Measurements from ENCODE around the gene TPH2. TPM values are rescaled to one million over a fixed set of nuclear protein-coding genes. Genes with fewer than 3 reads are reported as not detected.

The TPH2 gene
- total RNA-seq, 1 experiment from 2014 or later, result not detected

GRCh38 chr12:71954083-71954778, 15.6 kb downstream of the TPH2 start:
- DNase-seq, result no peak
- Histone ChIP-seq H3K4me3 (no peak overlapping the region), H3K27ac (no peak overlapping the region), H3F3A (ENCODE audit: insufficient read depth, low read depth) (no peaks in the 10 kb centered on the region), H3K4me1 (replicated peaks; ENCODE audit: insufficient read depth) (peaks cover 10% of the 10 kb centered on the region; the same call in 1 of the 2 replicates), H3K9me3 (ENCODE audit: insufficient read depth, low read depth) (no peaks in the 10 kb centered on the region), H3K9me2 (ENCODE audit: insufficient read depth) (0 out of 2 replicates have a peak, but pooled peaks cover 2% of the 10 kb centered on the region), H3K27me3 (ENCODE audit: insufficient read depth, low read depth) (no peaks in the 10 kb centered on the region), H3K4me2 (no peak overlapping the region), H3K79me2 (ENCODE audit: low read depth) (no peaks in the 10 kb centered on the region), H2AFZ (no peak overlapping the region), H4K20me1 (ENCODE audit: insufficient read depth) (no peaks in the 10 kb centered on the region), H3K36me3 (ENCODE audit: low read depth) (no peaks in the 10 kb centered on the region)
- ChIA-PET POLR2A (ENCODE audit: unreplicated experiment) (no interaction called here), CTCF (no interaction called here)
- BruUV-seq (replicated peaks), result no TSS peak
- TF ChIP-seq EZH2 (IDR thresholded peaks at IDR 0.05; ENCODE audit: low read depth), result no peak
- intact Hi-C loops (cut with micrococcal nuclease; ENCODE audit: unreplicated experiment), result no loop called here

- Histone ChIP-seq H2AFZ (no peak overlapping the region), H3K27ac (no peak overlapping the region), H3K36me3 (ENCODE audit: low read depth) (no peaks in the 10 kb centered on the region), H3K4me1 (replicated peaks; ENCODE audit: insufficient read depth) (peaks cover 10% of the 10 kb centered on the region; the same call in 1 of the 2 replicates), H3K9me2 (ENCODE audit: insufficient read depth) (0 out of 2 replicates have a peak, but pooled peaks cover 2% of the 10 kb centered on the region), H3F3A (ENCODE audit: insufficient read depth, low read depth) (no peaks in the 10 kb centered on the region), H3K79me2 (ENCODE audit: low read depth) (no peaks in the 10 kb centered on the region), H3K9me3 (ENCODE audit: insufficient read depth, low read depth) (no peaks in the 10 kb centered on the region), H4K20me1 (ENCODE audit: insufficient read depth) (no peaks in the 10 kb centered on the region), H3K4me3 (no peak overlapping the region), H3K4me2 (no peak overlapping the region), H3K27me3 (ENCODE audit: insufficient read depth, low read depth) (no peaks in the 10 kb centered on the region)
- no TSS peak for BruUV-seq (replicated peaks)
- ChIA-PET CTCF (no interaction called here), POLR2A (ENCODE audit: unreplicated experiment) (no interaction called here)
- intact Hi-C loops (cut with micrococcal nuclease; ENCODE audit: unreplicated experiment), result no loop called here
- no peak for TF ChIP-seq EZH2 (IDR thresholded peaks at IDR 0.05; ENCODE audit: low read depth)
- no peak for TF ChIP-seq CTCF (conservative IDR thresholded peaks at IDR 0.05)
- DNase-seq, result no peak
Observed at GRCh38 chr12:71954861-71955260, 16.2 kb downstream of the TPH2 start.

GRCh38 chr12:71955970-71956369, 17.3 kb downstream of the TPH2 start:
- no peak for DNase-seq
- H3F3A ChIP-seq (ENCODE audit: insufficient read depth, low read depth), result no peaks in the 10 kb centered on the region
- no peak for TF ChIP-seq EZH2 (IDR thresholded peaks at IDR 0.05; ENCODE audit: low read depth)
- no peak for TF ChIP-seq CTCF (conservative IDR thresholded peaks at IDR 0.05)
- no peak overlapping the region for H3K4me3 ChIP-seq
- H3K27ac ChIP-seq, result no peak overlapping the region
- no peaks in the 10 kb centered on the region for H3K27me3 ChIP-seq (ENCODE audit: insufficient read depth, low read depth)
- H2AFZ ChIP-seq, result no peak overlapping the region
- H4K20me1 ChIP-seq (ENCODE audit: insufficient read depth), result no peaks in the 10 kb centered on the region
- BruUV-seq (replicated peaks), result no TSS peak
- no peaks in the 10 kb centered on the region for H3K9me3 ChIP-seq (ENCODE audit: insufficient read depth, low read depth)
- POLR2A ChIA-PET (ENCODE audit: unreplicated experiment), result no interaction called here
- CTCF ChIA-PET, result no interaction called here
- no peaks in the 10 kb centered on the region for H3K36me3 ChIP-seq (ENCODE audit: low read depth)
- intact Hi-C loops (cut with micrococcal nuclease; ENCODE audit: unreplicated experiment), result no loop called here
- no peaks in the 10 kb centered on the region for H3K79me2 ChIP-seq (ENCODE audit: low read depth)
- peaks cover 10% of the 10 kb centered on the region; the same call in 1 of the 2 replicates for H3K4me1 ChIP-seq (replicated peaks; ENCODE audit: insufficient read depth)
- H3K4me2 ChIP-seq, result no peak overlapping the region
- H3K9me2 ChIP-seq (ENCODE audit: insufficient read depth), result 0 out of 2 replicates have a peak, but pooled peaks cover 2% of the 10 kb centered on the region

All from PC-9 (cell line).